IPS-NIHi7 (cell line): ENCODE data around the gene NCR1.
"Not testable (repeated sequence)": the region's sequence is repeated elsewhere in the genome, so short reads cannot be mapped to it uniquely, and the experiment has no call there.

ENCODE experiments used
- DNase-seq: peaks from one replicate; pipeline ENCODE4 v3.0.0; 2012; ENCODE audit warnings: mixed read lengths; ENCODE audit errors: extremely low spot score

The NCR1 gene, protein sequence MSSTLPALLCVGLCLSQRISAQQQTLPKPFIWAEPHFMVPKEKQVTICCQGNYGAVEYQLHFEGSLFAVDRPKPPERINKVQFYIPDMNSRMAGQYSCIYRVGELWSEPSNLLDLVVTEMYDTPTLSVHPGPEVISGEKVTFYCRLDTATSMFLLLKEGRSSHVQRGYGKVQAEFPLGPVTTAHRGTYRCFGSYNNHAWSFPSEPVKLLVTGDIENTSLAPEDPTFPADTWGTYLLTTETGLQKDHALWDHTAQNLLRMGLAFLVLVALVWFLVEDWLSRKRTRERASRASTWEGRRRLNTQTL

DNA sequence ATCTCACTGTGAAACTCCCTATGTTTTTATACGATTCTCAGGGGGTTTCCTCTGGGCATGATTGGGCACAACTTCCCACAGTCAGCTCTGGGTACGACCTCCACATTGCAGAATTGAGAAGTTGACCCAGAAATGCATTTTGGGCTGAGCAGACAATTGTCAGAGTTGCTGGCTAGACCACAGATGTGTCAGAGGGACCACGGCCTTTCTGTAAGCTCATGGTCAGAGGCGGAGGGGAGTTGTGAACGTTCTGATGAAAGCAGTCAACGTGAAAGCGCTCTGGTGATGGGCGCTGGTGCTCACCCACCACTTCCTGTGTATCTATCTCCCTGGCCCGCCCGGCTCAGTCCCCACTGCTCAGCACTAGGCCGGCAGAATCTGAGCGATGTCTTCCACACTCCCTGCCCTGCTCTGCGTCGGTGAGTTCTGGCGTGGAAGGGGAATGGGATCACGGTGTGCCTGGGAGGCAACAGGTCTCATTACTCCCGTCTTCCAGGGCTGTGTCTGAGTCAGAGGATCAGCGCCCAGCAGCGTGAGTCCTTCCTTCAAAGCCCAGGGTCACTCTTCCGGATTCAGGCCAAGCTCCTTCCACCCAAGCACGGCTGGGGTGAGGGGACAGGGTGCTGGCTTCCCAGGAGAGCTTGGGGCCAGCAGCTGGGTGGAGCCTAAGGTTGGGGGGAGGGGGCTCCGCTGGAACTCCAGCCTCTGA is at the start of gene NCR1:
Gene NCR1, plus strand, starts transcription at position 346 of the 709 bp plus-strand sequence. Its CDS starts 40 bp downstream, at position 386.
- DNase-seq = no peak

DNA sequence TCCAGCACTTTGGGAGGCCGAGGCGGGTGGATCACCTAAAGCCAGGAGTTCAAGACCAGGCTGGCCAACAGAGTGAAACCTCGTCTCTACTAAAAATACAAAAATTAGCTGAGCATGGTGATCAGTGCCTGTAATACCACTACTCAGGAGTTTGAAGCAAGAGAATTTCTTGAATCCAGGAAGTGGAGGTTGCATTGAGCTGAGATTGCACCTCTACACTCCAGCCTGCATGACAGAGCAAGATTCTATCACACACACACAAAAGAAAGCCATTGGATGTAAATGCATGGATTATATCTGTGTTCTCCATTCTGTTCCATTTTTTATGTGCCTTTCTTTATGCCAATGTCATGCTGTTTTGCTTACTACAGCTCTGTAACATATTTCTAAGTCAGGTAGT is 47.5 kb upstream of the NCR1 start:
- DNase-seq = not testable (repeated sequence)

DNA sequence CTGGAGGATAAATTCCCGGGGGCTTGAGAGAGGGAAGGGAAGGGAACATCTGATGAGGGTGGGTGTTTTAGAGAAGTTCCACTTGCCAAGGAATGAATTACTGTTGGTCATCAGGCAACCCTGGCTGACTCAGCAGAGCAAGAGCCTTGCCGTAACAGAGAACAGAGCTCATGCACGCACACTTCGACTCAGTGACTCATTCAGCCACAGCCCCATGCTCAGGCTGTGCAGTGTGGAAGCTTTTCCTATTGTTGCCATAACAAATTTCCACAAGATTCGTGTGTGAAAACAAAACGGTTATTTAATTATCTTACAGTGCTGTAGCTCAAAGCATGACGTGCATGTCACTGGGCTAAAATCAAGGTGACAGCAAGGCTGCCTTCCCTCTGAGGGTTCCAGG is 46.5 kb upstream of the NCR1 start:
- not testable (repeated sequence) for DNase-seq

DNA sequence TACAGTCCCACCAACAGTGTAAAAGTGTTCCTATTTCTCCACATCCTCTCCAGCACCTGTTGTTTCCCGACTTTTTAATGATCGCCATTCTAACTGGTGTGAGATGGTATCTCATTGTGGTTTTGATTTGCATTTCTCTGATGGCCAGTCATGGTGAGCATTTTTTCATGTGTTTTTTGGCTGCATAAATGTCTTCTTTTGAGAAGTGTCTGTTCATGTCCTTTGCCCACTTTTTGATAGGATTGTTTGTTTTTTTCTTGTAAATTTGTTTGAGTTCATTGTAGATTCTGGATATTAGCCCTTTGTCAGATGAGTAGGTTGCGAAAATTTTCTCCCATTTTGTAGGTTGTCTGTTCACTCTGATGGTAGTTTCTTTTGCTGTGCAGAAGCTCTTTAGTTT is 42.5 kb upstream of the NCR1 start:
- not testable (repeated sequence) for DNase-seq

DNA sequence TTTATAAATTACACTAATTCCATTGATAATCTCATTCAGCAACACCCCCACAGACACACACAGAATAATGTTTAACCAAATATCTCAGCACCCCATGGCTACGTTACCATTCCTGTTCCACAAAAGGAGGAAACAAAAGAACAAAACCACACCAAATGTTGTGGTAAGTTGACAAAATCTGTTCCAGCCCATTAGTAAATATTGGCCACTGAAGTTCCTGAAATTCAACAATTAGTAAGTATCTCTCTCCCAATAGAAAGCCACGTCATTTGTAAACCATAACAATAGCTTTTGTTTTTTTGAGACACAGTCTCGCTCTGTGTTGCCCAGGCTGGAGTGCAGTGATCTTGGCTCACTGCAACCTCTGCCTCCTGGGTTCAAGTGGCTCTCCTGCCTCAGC is 34.3 kb upstream of the NCR1 start:
- no peak for DNase-seq

DNA sequence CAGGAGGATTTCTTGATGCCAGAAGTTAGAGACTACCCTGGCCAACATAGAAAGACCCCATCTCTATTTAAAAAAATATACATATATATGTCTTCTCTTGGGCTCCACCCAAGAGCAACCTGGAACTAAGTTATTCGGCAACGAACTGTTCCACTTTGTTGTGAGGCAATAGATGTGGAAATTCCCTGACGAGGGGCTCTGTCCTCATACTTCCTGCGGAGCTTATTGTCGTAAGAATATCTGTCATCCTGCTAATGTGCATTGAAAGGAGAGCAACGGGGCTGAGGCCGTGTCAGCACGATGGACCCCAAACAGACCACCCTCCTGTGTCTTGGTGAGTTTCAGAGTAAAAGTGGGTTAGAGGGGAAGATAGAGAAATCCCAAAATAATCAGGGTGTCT is 32.0 kb upstream of the NCR1 start, which contains the start of gene FCAR:
Gene FCAR, plus strand, starts transcription at position 246 of the 400 bp plus-strand sequence. Its CDS starts 55 bp downstream, at position 301.
- DNase-seq = no peak

DNA sequence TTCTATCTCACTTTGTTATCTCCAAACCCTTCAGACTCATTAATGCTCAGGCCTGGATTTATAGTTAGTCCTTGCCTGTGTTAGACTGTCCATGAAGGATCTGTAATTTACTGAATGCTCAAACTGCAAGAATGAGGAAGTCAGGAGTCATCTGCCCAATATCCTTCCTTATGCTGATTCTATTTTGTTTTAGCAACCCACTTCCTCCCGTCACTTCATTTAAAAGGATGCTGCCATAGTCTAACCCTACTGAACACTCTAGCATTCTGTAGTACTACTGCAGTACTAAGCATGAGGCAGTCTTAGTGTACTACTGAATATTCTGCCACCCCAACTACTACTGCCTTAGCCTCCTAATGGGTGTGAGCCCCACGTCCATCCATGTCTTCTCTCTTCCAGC is 30.4 kb upstream of the NCR1 start:
- no peak for DNase-seq

DNA sequence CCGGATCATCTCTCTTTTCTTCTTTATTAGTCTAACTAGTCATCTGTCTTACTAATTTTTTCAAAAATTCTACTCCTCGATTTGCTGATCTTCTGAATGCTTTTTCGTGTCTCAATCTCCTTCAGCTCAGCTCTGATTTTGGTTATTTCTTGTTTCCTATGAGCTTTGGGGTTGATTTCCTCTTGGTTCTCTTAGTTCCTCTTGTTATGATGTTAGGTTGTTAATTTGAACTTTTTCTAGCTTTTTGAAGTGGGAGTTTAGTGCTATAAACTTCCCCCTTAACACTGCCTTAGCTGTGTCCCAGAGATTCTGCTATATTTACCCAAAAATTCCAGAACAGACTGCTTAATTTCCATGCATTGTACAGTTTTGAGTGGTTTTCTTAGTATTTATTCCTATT is 28.5 kb upstream of the NCR1 start:
- no peak for DNase-seq

DNA sequence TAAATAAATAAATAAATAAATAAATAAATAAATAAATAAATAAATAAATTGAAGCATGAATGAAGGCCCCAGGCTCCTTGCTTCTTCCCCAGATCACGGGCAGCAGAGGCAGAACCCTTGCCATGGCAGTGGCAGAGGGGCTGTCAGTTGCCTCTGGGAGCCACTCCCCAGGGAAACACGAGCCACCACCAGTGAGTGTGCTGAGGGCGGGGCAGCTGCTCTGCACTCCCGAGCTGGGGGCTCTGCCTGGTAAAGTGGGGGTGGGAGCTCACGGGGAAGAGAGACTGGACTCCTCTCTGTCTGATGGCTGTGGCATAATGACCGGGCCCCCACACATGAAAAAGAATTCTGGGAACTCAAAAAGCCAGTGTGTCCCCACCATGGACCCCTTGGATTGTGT is 24.1 kb upstream of the NCR1 start:
- no peak for DNase-seq

DNA sequence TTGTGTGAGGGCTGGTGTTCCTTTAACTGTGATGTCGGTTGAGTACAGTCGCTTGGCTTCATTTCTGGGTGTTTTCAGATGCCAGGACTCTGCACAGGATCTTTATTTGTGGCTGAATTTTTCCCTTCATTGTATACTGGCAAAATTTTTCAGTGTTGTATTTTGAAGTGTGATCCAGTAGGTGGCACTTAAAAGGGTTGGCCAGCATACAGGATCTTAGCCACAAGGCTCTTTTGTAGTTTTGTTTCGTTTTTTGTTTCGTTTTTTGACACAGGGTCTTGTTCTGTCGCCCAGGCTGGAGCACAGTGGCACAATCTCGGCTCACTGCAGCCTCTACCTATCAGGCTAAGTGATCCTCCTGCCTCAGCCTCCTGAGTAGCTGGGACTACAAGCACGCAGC is 23.2 kb upstream of the NCR1 start:
- no peak for DNase-seq

DNA sequence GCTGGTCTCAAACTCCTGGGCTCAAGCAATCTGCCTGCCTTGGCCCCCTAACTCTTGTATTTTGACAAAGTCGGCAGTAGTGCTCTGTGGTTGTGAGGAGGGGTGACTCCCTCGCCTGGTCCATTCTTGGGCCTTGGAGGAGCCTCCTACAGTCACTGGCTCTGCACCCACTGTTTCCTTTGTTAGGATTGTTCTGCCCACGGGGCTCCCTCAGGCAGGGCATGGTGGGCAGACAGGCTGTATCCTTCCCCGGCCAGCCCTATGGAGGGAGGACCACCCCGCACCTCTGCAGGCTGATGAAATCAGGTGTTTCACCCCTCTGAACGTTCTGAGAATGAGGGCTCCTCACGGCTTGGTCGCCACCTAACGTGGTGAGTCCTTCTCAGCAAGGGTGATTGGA is 22.7 kb upstream of the NCR1 start:
- no peak for DNase-seq

DNA sequence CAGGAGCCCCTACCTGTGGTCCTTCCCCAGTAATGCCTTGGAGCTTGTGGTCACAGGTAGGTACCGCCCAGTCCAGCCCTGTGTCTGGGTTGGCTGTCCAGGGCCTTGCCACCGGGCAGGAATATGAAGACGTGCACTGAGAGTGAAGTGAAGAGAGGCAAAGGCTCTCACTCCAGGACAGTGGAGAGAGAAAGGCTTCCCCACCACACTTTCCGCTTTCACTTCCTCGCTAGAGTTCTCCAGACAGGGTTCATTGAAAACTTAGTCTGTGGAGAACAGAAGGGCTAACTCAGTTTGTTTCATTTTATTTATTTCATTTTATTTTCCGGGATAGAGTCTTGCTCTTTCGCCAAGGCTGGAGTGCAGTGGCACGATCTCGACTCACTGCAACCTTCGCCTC is 17.7 kb upstream of the NCR1 start:
- no peak for DNase-seq

DNA sequence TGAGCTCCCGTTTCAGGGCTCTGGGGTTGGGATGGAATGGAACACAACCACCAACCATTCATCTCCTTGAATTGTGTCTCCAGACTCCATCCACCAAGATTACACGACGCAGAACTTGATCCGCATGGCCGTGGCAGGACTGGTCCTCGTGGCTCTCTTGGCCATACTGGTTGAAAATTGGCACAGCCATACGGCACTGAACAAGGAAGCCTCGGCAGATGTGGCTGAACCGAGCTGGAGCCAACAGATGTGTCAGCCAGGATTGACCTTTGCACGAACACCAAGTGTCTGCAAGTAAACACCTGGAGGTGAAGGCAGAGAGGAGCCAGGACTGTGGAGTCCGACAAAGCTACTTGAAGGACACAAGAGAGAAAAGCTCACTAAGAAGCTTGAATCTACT is 16.4 kb upstream of the NCR1 start:
- DNase-seq = no peak

DNA sequence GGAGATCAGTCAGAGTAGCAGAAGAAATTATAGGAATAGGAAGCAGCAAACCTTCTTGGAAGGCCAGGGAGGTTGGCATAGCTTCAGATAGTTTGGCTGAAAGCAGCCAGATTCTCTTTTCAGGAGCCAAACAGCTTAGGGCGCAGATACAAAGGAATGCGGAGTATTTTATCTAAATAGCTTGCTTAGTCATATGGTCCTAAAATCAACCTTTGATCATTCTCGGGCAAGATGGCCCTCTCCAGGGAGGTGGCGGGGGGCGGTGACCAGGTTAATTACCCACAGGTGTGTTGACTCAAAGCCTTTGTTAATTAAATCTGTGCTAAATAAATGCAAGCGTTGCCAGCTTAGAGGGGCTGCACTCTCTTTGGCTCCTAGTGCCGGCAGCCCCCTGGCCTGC is 12.5 kb upstream of the NCR1 start:
- DNase-seq = peak; percentile 67

DNA sequence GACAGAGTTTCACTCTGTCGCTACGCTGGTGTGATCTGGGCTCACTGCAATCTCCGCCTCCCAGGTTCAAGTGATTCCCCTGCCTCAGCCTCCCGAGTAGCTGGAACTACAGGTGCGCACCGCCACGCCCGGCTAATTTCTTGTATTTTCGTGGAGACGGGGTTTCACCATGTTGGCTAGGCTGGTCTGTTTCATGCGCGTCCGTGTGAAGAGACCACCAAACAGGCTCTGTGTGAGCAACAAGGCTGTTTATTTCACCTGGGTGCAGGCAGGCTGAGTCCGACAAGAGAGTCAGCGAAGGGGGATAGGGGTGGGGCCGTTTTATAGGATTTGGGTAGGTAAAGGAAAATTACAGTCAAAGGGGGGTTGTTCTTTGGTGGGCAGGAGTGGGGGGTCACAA is 11.8 kb upstream of the NCR1 start:
- DNase-seq = not testable (repeated sequence)

DNA sequence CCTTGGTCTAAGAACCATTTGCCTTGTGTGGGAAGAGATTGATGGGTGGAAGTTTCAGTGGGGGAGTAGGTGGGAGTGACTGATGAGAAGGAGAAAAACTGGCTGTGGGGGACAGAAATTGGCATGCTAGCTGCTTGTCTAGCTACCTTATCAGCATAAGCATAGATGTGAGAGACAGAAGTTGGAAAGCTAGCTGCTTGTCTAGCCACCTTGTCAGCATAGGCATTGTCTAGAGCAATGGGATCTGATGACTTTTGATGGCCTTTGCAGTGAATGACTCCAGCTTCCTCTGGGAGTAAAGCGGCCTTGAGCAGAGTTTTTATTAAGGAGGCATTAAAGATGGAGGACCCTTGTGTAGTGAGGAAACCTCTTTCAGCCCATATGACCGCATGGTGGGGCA is 9.9 kb upstream of the NCR1 start:
- no peak for DNase-seq

DNA sequence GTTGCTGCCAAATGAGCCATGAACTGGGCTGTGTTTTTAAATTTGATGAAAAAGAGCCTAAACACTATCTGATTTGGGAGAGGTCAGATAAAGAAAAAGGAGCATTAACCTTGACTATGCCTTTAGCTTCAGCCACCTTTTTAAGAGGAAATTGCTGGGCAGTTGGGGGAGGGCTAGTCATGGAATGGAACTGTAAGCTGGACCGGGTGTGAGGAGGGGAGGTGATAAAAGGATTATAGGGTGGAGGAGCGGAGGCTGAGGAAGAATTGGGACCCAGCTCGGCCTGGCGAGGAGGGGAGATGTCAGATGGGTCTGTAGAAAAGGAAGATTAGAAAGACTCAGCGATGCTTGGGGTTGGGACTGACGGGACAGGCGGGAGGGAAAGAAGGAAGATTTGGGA is 7.3 kb upstream of the NCR1 start:
- DNase-seq = not testable (repeated sequence)

DNA sequence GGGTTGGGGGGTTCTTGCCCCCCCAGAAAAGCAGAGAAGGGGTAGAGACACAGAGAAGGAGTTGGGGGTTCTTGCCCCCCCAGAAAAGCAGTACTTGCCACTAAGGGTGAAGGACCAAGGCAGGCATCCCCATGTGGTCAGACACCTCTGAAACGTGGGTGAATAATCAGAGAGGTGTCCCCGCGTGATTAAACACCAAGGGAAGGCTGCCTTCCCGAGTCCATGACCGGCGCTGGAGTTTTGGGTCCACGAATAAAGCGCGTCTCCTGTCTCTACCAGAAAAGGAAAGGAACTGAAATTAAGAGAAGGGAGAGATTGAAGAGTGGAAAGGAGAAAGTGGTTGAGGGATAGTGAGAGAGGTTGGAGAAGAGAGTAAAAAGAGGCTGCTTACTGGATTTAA is 6.3 kb upstream of the NCR1 start:
- not testable (repeated sequence) for DNase-seq

DNA sequence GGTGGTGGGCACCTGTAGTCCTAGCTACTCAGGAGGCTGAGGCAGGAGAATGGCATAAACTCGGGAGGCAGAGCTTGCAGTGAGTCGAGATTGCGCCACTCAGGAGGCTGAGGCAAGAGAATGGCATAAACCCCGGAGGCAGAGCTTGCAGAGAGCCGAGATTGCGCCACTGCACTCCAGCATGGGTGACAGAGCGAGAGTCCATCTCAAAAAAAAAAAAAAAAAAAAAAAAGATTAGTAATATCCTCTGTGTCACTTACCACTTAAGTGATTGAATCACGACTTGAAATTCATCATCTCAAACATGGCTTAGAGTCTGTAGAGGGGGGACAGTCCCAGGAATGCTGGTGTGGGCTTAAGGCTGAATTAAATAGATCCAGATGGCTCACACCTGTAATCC is 4.8 kb upstream of the NCR1 start:
- DNase-seq = not testable (repeated sequence)

DNA sequence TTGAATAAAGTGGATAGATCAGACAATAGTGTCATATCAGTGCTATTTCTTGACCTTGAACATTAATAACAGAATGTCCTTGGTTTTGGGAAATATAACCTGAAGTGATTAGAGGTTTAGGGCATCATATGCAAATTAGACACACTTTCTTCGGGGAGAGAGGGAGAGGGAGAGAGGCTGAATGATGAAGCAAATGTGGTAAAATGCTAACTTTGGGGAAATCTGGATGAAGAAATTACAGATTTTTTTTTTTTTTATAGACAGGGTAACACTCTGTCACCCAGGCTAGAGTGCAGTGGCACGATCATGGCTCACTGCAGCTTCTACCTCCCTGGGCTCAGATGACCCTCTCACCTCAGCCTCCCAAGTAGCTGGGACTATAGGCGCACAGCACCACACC is 3.9 kb upstream of the NCR1 start:
- no peak for DNase-seq

DNA sequence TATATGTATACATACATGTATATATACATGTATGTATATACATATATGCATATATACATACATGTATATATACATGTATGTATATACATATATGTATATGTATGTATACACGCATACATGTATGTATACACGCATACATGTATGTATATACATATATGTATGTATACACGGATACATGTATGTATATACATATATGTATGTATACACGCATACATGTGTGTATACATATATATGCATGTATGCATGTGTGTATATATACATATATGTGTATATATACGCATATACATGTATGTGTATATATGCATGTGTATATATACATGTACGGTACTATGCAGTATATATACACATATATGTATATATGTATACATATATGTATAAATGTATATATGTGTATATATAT is 2.6 kb upstream of the NCR1 start:
- DNase-seq = no peak

DNA sequence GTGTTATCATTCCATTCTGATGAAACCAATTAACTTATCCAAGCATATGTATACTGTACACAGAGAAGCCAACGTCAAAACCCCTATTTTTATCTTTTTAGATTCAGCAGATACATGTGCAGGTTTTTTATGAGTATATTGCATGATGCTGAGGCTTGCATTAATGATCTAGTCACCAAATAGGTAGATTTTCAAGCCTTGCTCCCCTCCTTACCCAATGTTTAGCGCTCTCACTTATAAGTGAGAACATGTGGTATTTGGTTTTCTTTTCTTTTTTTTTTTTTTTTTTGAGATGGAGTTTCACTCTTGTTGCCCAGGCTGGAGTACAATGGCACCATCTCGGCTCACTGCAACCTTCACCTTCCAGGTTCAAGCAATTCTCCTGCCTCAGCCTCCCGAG is 1.7 kb upstream of the NCR1 start:
- not testable (repeated sequence) for DNase-seq

DNA sequence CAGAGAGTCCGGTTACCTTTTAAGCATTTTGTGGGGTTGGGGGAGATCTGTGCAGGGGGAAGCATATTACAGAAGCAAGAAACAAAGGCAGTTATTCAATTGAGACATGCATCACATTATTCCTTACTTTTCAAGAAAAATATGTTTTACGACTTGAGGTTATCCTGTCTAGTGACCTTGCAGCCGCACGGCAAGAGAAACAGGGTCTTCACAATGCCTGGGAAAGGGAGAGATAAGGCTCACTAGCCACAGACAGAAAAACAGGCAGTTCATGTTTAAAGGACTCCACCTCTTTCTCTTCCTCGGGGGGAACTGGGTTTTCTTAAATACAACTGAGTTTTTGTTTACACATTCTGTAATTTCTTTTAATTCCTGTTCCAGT is 536 bp upstream of the NCR1 start:
- DNase-seq = no peak
